ENCODE results near the gene ZNF771. TPM values are rescaled to one million over a fixed set of nuclear protein-coding genes. Genes with fewer than 3 reads are reported as not detected.
"Not testable (repeated sequence)": the region's sequence is repeated elsewhere in the genome, so short reads cannot be mapped to it uniquely, and the experiment has no call there.

Gene ZNF771
- total RNA-seq, 4 donors from 2014 or later = 35.8 to 48.2 (median 43.0) TPM

DNA sequence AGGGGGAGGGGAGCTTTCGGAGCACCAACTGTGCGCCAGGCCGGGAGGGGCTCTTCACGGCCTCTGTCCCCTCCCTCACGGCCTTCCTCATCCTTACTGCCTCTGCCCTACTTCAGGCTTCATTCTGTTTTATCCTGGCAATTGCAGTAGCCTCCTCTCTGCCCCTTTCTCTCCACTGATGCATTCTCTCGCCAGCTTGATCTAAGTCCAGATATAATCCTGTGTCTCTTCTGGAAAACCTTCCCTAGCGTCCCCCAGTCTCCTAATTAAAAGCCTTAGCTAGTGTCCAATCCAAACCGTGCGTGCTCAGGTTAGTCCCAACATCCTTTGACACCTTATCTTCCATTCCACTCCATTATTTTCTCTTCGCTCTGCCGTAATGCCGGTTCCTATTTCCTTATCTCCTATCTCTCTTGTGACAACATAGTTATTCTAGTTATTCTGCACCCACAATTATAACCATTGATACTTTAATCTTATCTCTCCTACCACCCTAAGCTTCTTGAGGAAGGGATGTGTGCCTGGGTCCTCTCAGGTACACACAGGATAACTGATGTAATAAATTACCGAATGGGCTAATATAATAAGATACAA is 11.3 kb upstream of the ZNF771 start:
- 15 to 16% methylated on average over 13 of the region's 13 CpGs for WGBS, 2 donors
- no peaks in the 10 kb centered on the region for H3K27me3 ChIP-seq

GRCh38 chr16:30396627-30397026 is 10.8 kb upstream of the ZNF771 start:
- H3K4me3 ChIP-seq = peak overlapping the region in 1 of 4 donors; percentile 94
- not testable (repeated sequence) for H3K27me3 ChIP-seq; H3K27ac ChIP-seq; H3K9me3 ChIP-seq; DNase-seq (ENCODE audit: low spot score in 2 of 2)
- peaks cover 0 to 16% (median 0%) of the 10 kb centered on the region in 3 donors for H3K36me3 ChIP-seq
- peaks cover 4 to 47% (median 18%) of the 10 kb centered on the region in 4 donors for H3K4me1 ChIP-seq
- 79 to 86% methylated on average over 4 of the region's 4 CpGs for WGBS, 2 donors

More for the DNA sequence above, 11.3 kb upstream of the ZNF771 start:
- TF ChIP-seq, protein P1, sequence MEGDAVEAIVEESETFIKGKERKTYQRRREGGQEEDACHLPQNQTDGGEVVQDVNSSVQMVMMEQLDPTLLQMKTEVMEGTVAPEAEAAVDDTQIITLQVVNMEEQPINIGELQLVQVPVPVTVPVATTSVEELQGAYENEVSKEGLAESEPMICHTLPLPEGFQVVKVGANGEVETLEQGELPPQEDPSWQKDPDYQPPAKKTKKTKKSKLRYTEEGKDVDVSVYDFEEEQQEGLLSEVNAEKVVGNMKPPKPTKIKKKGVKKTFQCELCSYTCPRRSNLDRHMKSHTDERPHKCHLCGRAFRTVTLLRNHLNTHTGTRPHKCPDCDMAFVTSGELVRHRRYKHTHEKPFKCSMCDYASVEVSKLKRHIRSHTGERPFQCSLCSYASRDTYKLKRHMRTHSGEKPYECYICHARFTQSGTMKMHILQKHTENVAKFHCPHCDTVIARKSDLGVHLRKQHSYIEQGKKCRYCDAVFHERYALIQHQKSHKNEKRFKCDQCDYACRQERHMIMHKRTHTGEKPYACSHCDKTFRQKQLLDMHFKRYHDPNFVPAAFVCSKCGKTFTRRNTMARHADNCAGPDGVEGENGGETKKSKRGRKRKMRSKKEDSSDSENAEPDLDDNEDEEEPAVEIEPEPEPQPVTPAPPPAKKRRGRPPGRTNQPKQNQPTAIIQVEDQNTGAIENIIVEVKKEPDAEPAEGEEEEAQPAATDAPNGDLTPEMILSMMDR (IDR thresholded peaks at IDR 0.05) = no peak
- TF ChIP-seq POLR2A (IDR thresholded peaks at IDR 0.05) (no peak), EP300 (IDR thresholded peaks at IDR 0.05) (no peak)
- no peaks in the 10 kb centered on the region for H3K9me3 ChIP-seq
- H3K4me3 ChIP-seq = peak overlapping the region; percentile 45 to 94 (median 74)
- peak overlapping the region in 3 of 4 donors; percentile 76 to 87 (median 80) for H3K27ac ChIP-seq
- DNase-seq (ENCODE audit: low spot score in 2 of 2) = no peak
- peaks cover 0 to 16% (median 0%) of the 10 kb centered on the region in 3 donors for H3K36me3 ChIP-seq
- peaks cover 4 to 43% (median 18%) of the 10 kb centered on the region in 4 donors for H3K4me1 ChIP-seq

- Histone ChIP-seq H3K9me3 (no peaks in the 10 kb centered on the region), H3K27me3 (no peaks in the 10 kb centered on the region), H3K4me1 (peaks cover 4 to 47% (median 18%) of the 10 kb centered on the region in 4 donors), H3K4me3 (no peak overlapping the region), H3K36me3 (peaks cover 0 to 16% (median 0%) of the 10 kb centered on the region in 3 donors), H3K27ac (no peak overlapping the region)
- TF ChIP-seq, protein P1 (IDR thresholded peaks at IDR 0.05) = no peak
- no peak for TF ChIP-seq POLR2A (IDR thresholded peaks at IDR 0.05)
- no peak for TF ChIP-seq EP300 (IDR thresholded peaks at IDR 0.05)
- 71 to 75% methylated on average over 4 of the region's 4 CpGs for WGBS, 2 donors
- no peak for DNase-seq (ENCODE audit: low spot score in 2 of 2)
These were observed 10.3 kb upstream of the ZNF771 start for GRCh38 chr16:30397056-30397455.

DNA sequence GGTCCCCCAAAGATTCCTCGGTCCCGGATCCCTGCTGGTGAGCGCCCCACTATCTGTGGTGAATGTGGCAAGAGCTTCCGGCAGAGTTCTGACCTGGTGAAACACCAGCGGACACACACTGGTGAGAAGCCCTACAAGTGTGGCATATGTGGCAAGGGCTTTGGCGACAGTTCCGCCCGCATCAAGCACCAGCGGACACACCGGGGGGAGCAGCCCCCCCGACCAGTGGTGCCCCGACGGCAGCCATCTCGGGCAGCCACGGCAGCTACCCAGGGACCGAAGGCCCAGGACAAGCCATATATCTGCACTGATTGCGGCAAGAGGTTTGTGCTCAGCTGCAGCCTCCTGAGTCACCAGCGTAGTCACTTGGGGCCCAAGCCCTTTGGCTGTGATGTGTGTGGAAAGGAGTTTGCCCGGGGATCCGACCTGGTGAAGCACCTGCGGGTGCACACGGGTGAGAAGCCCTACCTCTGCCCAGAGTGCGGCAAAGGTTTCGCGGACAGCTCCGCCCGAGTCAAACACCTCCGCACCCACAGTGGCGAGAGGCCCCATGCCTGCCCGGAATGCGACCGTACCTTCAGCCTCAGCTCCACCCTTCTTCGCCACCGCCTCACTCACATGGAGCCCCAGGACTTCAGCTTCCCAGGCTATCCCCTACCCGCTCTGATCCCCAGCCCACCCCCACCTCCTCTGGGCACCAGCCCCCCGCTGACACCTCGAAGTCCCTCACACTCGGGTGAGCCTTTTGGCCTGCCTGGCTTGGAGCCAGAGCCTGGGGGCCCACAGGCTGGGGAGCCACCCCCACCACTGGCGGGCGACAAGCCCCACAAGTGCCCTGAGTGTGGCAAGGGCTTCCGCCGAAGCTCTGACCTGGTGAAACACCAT is 9.4 kb upstream of the ZNF771 start:
- no peaks in the 10 kb centered on the region for H3K9me3 ChIP-seq
- DNase-seq (ENCODE audit: low spot score in 2 of 2) = no peak
- TF ChIP-seq EP300 (IDR thresholded peaks at IDR 0.05) (no peak), POLR2A (IDR thresholded peaks at IDR 0.05) (no peak)
- TF ChIP-seq, protein P1 (IDR thresholded peaks at IDR 0.05) = no peak
- H3K4me1 ChIP-seq = peaks cover 4 to 47% (median 18%) of the 10 kb centered on the region in 4 donors
- H3K27me3 ChIP-seq = no peaks in the 10 kb centered on the region
- H3K36me3 ChIP-seq = peaks cover 0 to 16% (median 0%) of the 10 kb centered on the region in 3 donors
- WGBS, 2 donors = 86 to 90% methylated on average over 17 to 28 of the region's 42 CpGs
- H3K27ac ChIP-seq = peak overlapping the region in 1 of 4 donors; percentile 92
- no peak overlapping the region for H3K4me3 ChIP-seq

DNA sequence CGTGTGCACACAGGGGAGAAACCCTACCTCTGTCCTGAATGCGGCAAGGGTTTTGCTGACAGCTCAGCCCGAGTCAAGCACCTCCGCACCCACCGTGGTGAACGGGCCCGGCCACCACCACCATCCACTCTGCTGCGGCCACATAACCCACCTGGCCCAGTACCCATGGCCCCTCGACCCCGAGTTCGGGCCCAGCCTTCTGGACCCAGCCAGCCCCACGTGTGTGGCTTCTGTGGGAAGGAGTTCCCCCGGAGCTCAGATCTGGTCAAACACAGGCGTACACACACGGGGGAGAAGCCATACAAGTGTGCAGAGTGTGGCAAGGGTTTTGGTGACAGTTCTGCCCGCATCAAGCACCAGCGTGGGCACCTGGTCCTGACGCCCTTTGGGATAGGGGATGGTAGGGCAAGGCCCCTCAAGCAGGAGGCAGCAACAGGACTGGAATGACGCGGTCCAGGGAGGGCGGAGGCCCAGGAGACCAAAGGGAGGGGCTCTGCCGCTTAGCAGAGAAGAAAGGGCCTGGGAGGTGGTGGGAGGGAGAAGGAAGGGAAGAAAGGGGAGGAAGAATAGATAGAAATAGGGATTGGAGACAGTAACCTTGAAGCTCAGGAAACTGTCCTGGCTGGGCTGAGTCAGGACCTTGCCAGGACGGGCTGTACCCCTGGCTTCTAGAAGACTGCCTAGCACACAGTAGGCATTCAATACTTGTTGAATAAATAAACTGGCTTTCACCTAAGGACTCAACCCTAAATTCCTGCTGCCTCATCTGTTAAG is 8.6 kb upstream of the ZNF771 start:
- WGBS, 2 donors = 80 to 85% methylated on average over 18 to 22 of the region's 23 CpGs
- no peaks in the 10 kb centered on the region for H3K9me3 ChIP-seq
- no peak for TF ChIP-seq POLR2A (IDR thresholded peaks at IDR 0.05)
- no peak for TF ChIP-seq EP300 (IDR thresholded peaks at IDR 0.05)
- TF ChIP-seq, protein P1 (IDR thresholded peaks at IDR 0.05) = no peak
- peaks cover 4 to 47% (median 18%) of the 10 kb centered on the region in 4 donors for H3K4me1 ChIP-seq
- peak overlapping the region in 2 of 4 donors; percentile 92 to 95 for H3K27ac ChIP-seq
- no peak overlapping the region for H3K4me3 ChIP-seq
- H3K27me3 ChIP-seq = no peaks in the 10 kb centered on the region
- peaks cover 0 to 16% (median 0%) of the 10 kb centered on the region in 3 donors for H3K36me3 ChIP-seq
- DNase-seq (ENCODE audit: low spot score in 2 of 2) = no peak
